ENCODE results near the gene UNC45A.

GRCh38 chr15:90912770-90913075 lies 22.4 kb upstream of the UNC45A start:
- no peak for TF ChIP-seq CTCF (IDR thresholded peaks at IDR 0.05)
- no peak for TF ChIP-seq EP300 (IDR thresholded peaks at IDR 0.05)
- no peak for TF ChIP-seq POLR2A (IDR thresholded peaks at IDR 0.05)
